Pulmonary artery endothelial cell (primary cell): ENCODE results near the gene TSHB. TPM values are rescaled to one million over a fixed set of nuclear protein-coding genes. Genes with fewer than 3 reads are reported as not detected.
"Not testable (repeated sequence)": the region's sequence is repeated elsewhere in the genome, so short reads cannot be mapped to it uniquely, and the experiment has no call there.

ENCODE experiments used
- DNase-seq: peaks from one replicate; pipeline ENCODE4 v3.0.0-alpha.2; 2011; ENCODE audit warnings: low read depth, low spot score
- total RNA-seq: library from RNA; depleted of rRNA; stranded (reverse); fragments of >200 nt; gene quantifications from 2 replicates; pipeline ENCODE4 v1.2.3, GENCODE V29; 2014

Gene TSHB
- total RNA-seq, result not detected in 2 replicates

GRCh38 chr1:115029526-115029925 is at the start of gene TSHB:
Gene TSHB (plus strand): TSS chr1:115029826. CDS start chr1:115033363, 3,537 bp downstream.
- no peak for DNase-seq

- DNase-seq, result no peak
Measured at GRCh38 chr1:114982251-114982650, 47.4 kb upstream of the TSHB start.

- no peak for DNase-seq
Measured at GRCh38 chr1:114986286-114986685, 43.3 kb upstream of the TSHB start.

GRCh38 chr1:114988095-114988494 is 41.5 kb upstream of the TSHB start:
- DNase-seq, result no peak

GRCh38 chr1:114997510-114998289 is 31.9 kb upstream of the TSHB start:
- DNase-seq, result no peak

- no peak for DNase-seq
Measured at GRCh38 chr1:115006191-115006590, 23.4 kb upstream of the TSHB start.

GRCh38 chr1:115012006-115012405 is 17.6 kb upstream of the TSHB start:
- DNase-seq, result no peak

GRCh38 chr1:115012434-115012833 is 17.2 kb upstream of the TSHB start:
- no peak for DNase-seq

GRCh38 chr1:115013792-115014191 is 15.8 kb upstream of the TSHB start:
- no peak for DNase-seq

- not testable (repeated sequence) for DNase-seq
Measured at GRCh38 chr1:115019549-115019948, 10.1 kb upstream of the TSHB start.

- DNase-seq, result no peak
Measured at GRCh38 chr1:115021145-115021544, 8.5 kb upstream of the TSHB start.

GRCh38 chr1:115023593-115023992 is 6.0 kb upstream of the TSHB start:
- DNase-seq, result no peak

- no peak for DNase-seq
Measured at GRCh38 chr1:115031595-115031994, 2.0 kb downstream of the TSHB start.

- no peak for DNase-seq
Measured at GRCh38 chr1:115035652-115036051, 6.0 kb downstream of the TSHB start.

GRCh38 chr1:115036814-115037507 is 7.3 kb downstream of the TSHB start:
- DNase-seq, result no peak

GRCh38 chr1:115040501-115040900 is 10.9 kb downstream of the TSHB start:
- no peak for DNase-seq

- DNase-seq, result no peak
Measured at GRCh38 chr1:115041654-115042053, 12.0 kb downstream of the TSHB start.

- no peak for DNase-seq
Measured at GRCh38 chr1:115046751-115047150, 17.1 kb downstream of the TSHB start.

- DNase-seq, result no peak
Measured at GRCh38 chr1:115051850-115052249, 22.2 kb downstream of the TSHB start.

GRCh38 chr1:115052454-115053083 is 22.9 kb downstream of the TSHB start:
- DNase-seq, result peak; percentile 7

- no peak for DNase-seq
Measured at GRCh38 chr1:115056395-115056798, 26.8 kb downstream of the TSHB start.

- DNase-seq, result no peak
Measured at GRCh38 chr1:115057661-115058254, 28.1 kb downstream of the TSHB start.
